Lower lobe of right lung (tissue), 2 donors: ENCODE data around the gene GSS. TPM values are rescaled to one million over a fixed set of nuclear protein-coding genes. Genes with fewer than 3 reads are reported as not detected.

Experiments used
- ATAC-seq, 2 donors: fragments of 200-7000 bp; cut with Tn5 transposase; one replicate each; pipeline ENCODE4 v1.9.1; 2020 to 2022; ENCODE audit warnings: mild to moderate bottlenecking in 2 of 2, moderate library complexity in 2 of 2
- DNase-seq: peaks from one replicate; pipeline ENCODE4 v3.0.0-alpha.2; 2020
- H3K27ac ChIP-seq: fragments of 200-600 bp; one replicate; pipeline ENCODE4 v1.8.0; 2022
- H3K27me3 ChIP-seq: fragments of 200-600 bp; one replicate; pipeline ENCODE4 v1.8.0; 2022; ENCODE audit warnings: low read depth
- H3K36me3 ChIP-seq: fragments of 200-600 bp; one replicate; pipeline ENCODE4 v1.8.0; 2022; ENCODE audit warnings: mild to moderate bottlenecking
- H3K4me1 ChIP-seq: fragments of 200-600 bp; one replicate; pipeline ENCODE4 v1.8.0; 2022
- H3K4me3 ChIP-seq: fragments of 200-600 bp; one replicate; pipeline ENCODE4 v1.8.0; 2022; ENCODE audit warnings: mild to moderate bottlenecking
- H3K9me3 ChIP-seq: fragments of 200-600 bp; one replicate; pipeline ENCODE4 v1.8.0; 2022
- intact Hi-C: fragments of 100-400 bp; cut with DNase I; formaldehyde crosslinking; loops from one replicate; pipeline ENCODE4 v1.11.0; 2022
- total RNA-seq: library from RNA; stranded (reverse); fragmentation: NEBNext Ultra II Directional; extraction: Animal tissue kit (Norgen Biotek cat#: 25700); gene quantifications from one replicate; pipeline ENCODE4 v1.2.1, GENCODE V29; 2021
- TF ChIP-seq, protein P1 (sequence below): fragments of 200-600 bp; IDR thresholded peaks from one replicate; pipeline ENCODE4 v1.8.0; 2022; ENCODE audit warnings: antibody characterized with exemption, mild to moderate bottlenecking
- donor health status: DM: no; HTN: yes; CAD: no; lungs with severe emphysema.

The GSS gene
- total RNA-seq, 1 donor from 2014 or later: 28.8 TPM

- H3K27ac ChIP-seq: no peak overlapping the region
- H3K4me1 ChIP-seq: peaks cover 22% of the 10 kb centered on the region
- peaks cover 4% of the 10 kb centered on the region for H3K36me3 ChIP-seq
- ATAC-seq (peak in 1 of 2 donors; percentile 13), DNase-seq (no peak)
- no peak overlapping the region for H3K4me3 ChIP-seq
- intact Hi-C loops: no loop called here
- TF ChIP-seq, protein P1, sequence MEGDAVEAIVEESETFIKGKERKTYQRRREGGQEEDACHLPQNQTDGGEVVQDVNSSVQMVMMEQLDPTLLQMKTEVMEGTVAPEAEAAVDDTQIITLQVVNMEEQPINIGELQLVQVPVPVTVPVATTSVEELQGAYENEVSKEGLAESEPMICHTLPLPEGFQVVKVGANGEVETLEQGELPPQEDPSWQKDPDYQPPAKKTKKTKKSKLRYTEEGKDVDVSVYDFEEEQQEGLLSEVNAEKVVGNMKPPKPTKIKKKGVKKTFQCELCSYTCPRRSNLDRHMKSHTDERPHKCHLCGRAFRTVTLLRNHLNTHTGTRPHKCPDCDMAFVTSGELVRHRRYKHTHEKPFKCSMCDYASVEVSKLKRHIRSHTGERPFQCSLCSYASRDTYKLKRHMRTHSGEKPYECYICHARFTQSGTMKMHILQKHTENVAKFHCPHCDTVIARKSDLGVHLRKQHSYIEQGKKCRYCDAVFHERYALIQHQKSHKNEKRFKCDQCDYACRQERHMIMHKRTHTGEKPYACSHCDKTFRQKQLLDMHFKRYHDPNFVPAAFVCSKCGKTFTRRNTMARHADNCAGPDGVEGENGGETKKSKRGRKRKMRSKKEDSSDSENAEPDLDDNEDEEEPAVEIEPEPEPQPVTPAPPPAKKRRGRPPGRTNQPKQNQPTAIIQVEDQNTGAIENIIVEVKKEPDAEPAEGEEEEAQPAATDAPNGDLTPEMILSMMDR: no peak
- H3K9me3 ChIP-seq: no peaks in the 10 kb centered on the region
- peaks cover 17% of the 10 kb centered on the region for H3K27me3 ChIP-seq
These were observed 31.9 kb upstream of the GSS start for GRCh38 chr20:34987288-34988190.

DNA sequence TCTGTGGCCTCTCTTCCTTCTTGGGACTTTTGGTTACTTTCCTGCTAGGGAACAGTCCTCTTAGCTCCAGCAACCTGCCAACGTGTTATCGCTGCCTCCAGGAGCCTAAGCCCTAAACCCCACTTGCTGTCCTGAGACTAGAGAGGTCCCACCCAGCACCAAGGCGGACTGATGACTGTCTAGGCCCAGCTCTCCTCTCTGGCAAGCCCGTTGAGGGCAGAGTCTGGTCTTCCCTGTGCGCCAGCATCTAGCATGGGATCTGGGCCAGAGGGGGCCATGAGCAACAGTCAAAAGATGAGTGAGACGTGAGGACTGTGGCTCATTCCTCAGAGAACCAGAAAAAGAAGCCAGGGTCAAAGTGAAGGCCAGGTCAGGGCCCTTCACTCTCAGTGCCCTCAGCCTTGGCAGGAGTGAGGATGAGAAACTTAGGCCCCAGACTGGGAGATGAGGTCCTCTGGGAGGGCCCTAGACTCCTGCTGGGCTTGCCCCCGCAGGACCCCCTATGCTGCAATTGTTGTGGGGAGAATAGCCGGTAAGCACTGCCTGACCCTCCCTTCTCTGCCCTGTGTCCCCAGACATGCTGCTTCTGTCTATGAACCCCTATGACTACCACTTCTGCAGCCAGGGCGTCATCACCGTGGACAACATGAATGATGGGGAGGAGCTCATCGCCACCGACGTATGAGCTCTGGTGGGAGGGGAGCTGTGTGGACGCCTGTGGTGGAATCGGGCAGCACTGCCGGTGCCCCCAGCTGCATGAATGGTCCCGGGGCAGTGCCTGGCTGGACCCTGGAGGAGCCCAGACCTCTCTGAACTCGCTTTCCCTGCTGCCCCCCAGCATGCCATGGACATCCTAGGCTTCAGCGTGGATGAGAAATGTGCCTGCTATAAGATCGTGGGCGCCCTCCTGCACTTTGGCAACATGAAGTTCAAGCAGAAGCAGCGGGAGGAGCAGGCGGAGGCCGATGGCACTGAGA, 31.0 kb upstream of the GSS start:
- H3K9me3 ChIP-seq: no peaks in the 10 kb centered on the region
- peaks cover 22% of the 10 kb centered on the region for H3K4me1 ChIP-seq
- H3K27ac ChIP-seq: no peak overlapping the region
- no peak overlapping the region for H3K4me3 ChIP-seq
- intact Hi-C loops: no loop called here
- TF ChIP-seq, protein P1: no peak
- H3K27me3 ChIP-seq: peaks cover 19% of the 10 kb centered on the region
- no peak for ATAC-seq
- H3K36me3 ChIP-seq: peaks cover 4% of the 10 kb centered on the region
- peak; percentile 24 for DNase-seq

DNA sequence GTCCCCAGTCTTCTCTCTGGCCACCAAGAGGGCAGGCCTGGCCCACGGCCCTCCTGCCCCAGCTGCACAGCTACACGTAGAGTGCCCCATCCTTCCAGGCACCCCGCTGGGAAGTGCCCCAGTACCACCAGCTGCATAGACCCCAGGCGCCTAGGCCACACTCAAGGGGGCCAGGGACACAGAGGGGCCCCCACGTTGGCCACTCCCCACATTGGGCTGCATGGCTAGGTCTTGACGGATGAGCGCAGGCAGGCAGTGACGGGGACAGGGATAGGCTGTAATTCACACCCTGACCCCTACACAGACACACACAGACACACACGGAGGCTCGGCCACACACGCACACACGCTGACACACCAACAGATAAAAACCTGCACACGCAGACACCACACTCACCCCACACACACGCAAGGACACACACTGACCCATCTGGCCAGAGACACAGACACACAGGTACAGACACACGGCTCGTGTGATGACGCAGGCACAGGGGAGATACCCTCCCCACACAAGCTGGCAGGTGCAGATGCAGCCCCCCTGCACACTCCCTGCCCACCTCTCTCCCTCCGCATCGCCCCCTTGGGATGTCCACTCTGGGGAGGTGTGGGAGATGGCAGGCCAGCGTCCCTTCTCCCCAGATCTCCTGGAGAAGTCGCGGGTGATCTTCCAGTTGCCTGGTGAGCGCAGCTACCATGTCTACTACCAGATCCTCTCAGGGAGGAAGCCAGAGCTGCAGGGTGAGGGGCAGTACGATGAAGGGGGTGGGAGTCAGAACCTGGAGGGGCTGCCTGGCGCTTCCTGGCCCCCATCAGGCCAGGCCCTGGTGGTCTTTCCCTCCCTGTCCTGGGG, 30.1 kb upstream of the GSS start:
- Histone ChIP-seq H3K27me3 (peaks cover 19% of the 10 kb centered on the region), H3K4me1 (peaks cover 22% of the 10 kb centered on the region), H3K36me3 (no peaks in the 10 kb centered on the region), H3K9me3 (no peaks in the 10 kb centered on the region), H3K4me3 (no peak overlapping the region), H3K27ac (no peak overlapping the region)
- DNase-seq: peak; percentile 31
- intact Hi-C loops: no loop called here
- TF ChIP-seq, protein P1: no peak
- peak in 1 of 2 donors; percentile 6 for ATAC-seq

GRCh38 chr20:34984756-34985261, 29.2 kb upstream of the GSS start:
- ATAC-seq (no peak), DNase-seq (no peak)
- no peak overlapping the region for H3K27ac ChIP-seq
- intact Hi-C loops: no loop called here
- H3K36me3 ChIP-seq: no peaks in the 10 kb centered on the region
- H3K4me3 ChIP-seq: no peak overlapping the region
- peaks cover 22% of the 10 kb centered on the region for H3K4me1 ChIP-seq
- H3K9me3 ChIP-seq: no peaks in the 10 kb centered on the region
- TF ChIP-seq, protein P1: no peak
- peaks cover 19% of the 10 kb centered on the region for H3K27me3 ChIP-seq
